SK-N-SH (cell line): ENCODE measurements around the gene ASIP. TPM values are rescaled to one million over a fixed set of nuclear protein-coding genes. Genes with fewer than 3 reads are reported as not detected.

Source experiments
- CTCF ChIA-PET: fragments of 300-600, 350-600 bp; formaldehyde crosslinking; extraction: SDS; loops from one replicate; lab custom pipeline; 2021; lab: Yijun Ruan, JAX
- POLR2A ChIA-PET: fragments of 350-600 bp; sonication (Branson Sonifier 250); formaldehyde crosslinking; extraction: SDS; loops from one replicate; lab custom pipeline; 2020; ENCODE audit warnings: antibody characterized with exemption, inconsistent platforms; lab: Yijun Ruan, JAX
- DNase-seq: peaks from one replicate; pipeline ENCODE4 v3.0.0; 2012
- H2AFZ ChIP-seq: fragments of 200-600 bp; sonication (generic); 2 replicates; pipeline ENCODE4 v1.8.1; 2016; ENCODE audit warnings: antibody characterized with exemption, mild to moderate bottlenecking, low read depth
- H3F3A ChIP-seq: fragments of 200-600 bp; sonication (generic); replicated peaks from 2 replicates; pipeline ENCODE3; 2016; ENCODE audit warnings: antibody characterized with exemption, mild to moderate bottlenecking; ENCODE audit not compliant: insufficient read depth
- H3K27ac ChIP-seq, 2 experiments: fragments of 200-500 bp in 1 of 2; fragments of 200-600 bp in 1 of 2; sonication (Bioruptor generic) in 1 of 2; sonication (generic), shearing (Covaris generic) in 1 of 2; 2 replicates each; pipeline versions ENCODE4 v1.5.1 to v1.6.1; 2014 to 2016; ENCODE audit warnings: low read depth in 2 of 2, inconsistent platforms in 1 of 2, low read length in 1 of 2, mild to moderate bottlenecking in 1 of 2, mixed read lengths in 1 of 2
- H3K27me3 ChIP-seq: fragments of 200-600 bp; sonication (generic), shearing (Covaris generic); 2 replicates; pipeline ENCODE4 v1.6.1; 2016; ENCODE audit warnings: mixed run types; ENCODE audit not compliant: insufficient read depth
- H3K36me3 ChIP-seq, 2 experiments: fragments of 200-500 bp in 1 of 2; fragments of 200-600 bp in 1 of 2; sonication (Bioruptor generic) in 1 of 2; sonication (generic) in 1 of 2; replicated peaks in 1 of 2; 2 replicates each; pipeline versions ENCODE3 to v1.5.1; 2014 to 2016; ENCODE audit warnings: low read length in 1 of 2, mild to moderate bottlenecking in 1 of 2; ENCODE audit not compliant: insufficient read depth in 2 of 2, control insufficient read depth in 1 of 2
- H3K4me1 ChIP-seq, 2 experiments: fragments of 200-500 bp in 1 of 2; fragments of 200-600 bp in 1 of 2; sonication (Bioruptor generic) in 1 of 2; sonication (generic), shearing (Covaris generic) in 1 of 2; 2 replicates each; pipeline versions ENCODE4 v1.5.1 to v1.6.1; 2014 to 2016; ENCODE audit warnings: low read depth in 1 of 2, low read length in 1 of 2, mixed run types in 1 of 2; ENCODE audit not compliant: insufficient read depth in 2 of 2, control insufficient read depth in 1 of 2
- H3K4me2 ChIP-seq: fragments of 200-600 bp; sonication (generic), shearing (Covaris generic); 2 replicates; pipeline ENCODE4 v1.6.1; 2017; ENCODE audit warnings: mixed run types
- H3K4me3 ChIP-seq, 2 experiments: fragments of 200-500 bp in 1 of 2; fragments of 200-600 bp in 1 of 2; sonication (Bioruptor generic) in 1 of 2; sonication (generic), shearing (Covaris generic) in 1 of 2; 2 replicates each; pipeline versions ENCODE4 v1.5.1 to v1.8.1; 2014 to 2016; ENCODE audit warnings: low read depth in 2 of 2, inconsistent platforms in 1 of 2, low read length in 1 of 2, mild to moderate bottlenecking in 1 of 2, mixed read lengths in 1 of 2, moderate library complexity in 1 of 2
- H3K79me2 ChIP-seq: fragments of 200-600 bp; sonication (generic); 2 replicates; pipeline ENCODE4 v1.8.1; 2017; ENCODE audit warnings: mild to moderate bottlenecking; ENCODE audit not compliant: insufficient read depth
- H3K9ac ChIP-seq: fragments of 200-600 bp; sonication (generic); 2 replicates; pipeline ENCODE4 v1.6.1; 2017; ENCODE audit warnings: mixed run types
- H3K9me2 ChIP-seq: fragments of 200-600 bp; sonication (generic); 2 replicates; pipeline ENCODE4 v1.6.1; 2017; ENCODE audit warnings: mixed run types
- H3K9me3 ChIP-seq: fragments of 200-600 bp; sonication (generic); 2 replicates; pipeline ENCODE4 v1.6.1; 2017; ENCODE audit warnings: mixed run types, mild to moderate bottlenecking, moderate library complexity
- H4K20me1 ChIP-seq: fragments of 200-600 bp; sonication (generic); 2 replicates; pipeline ENCODE4 v1.6.1; 2017; ENCODE audit warnings: mild to moderate bottlenecking, mixed run types; ENCODE audit not compliant: insufficient read depth
- CHD2 ChIP-seq: fragments of 150-350 bp; IDR thresholded peaks from 2 replicates; pipeline ENCODE4 v1.6.1; 2018; ENCODE audit warnings: low read length; ENCODE audit not compliant: partially characterized antibody
- EZH2phosphoT487 ChIP-seq: fragments of 200-600 bp; sonication (generic); IDR thresholded peaks from 2 replicates; pipeline ENCODE4 v1.6.1; 2017; ENCODE audit warnings: low read depth, mixed run types, mild to moderate bottlenecking, antibody characterized with exemption, moderate library complexity, borderline replicate concordance
- FOXM1 ChIP-seq: IDR thresholded peaks from 2 replicates; pipeline ENCODE4 v1.4.0; 2012; ENCODE audit warnings: low read depth, mild to moderate bottlenecking
- IRF3 ChIP-seq: fragments of 150-350 bp; IDR thresholded peaks from 2 replicates; pipeline ENCODE4 v1.6.1; 2016; ENCODE audit warnings: mild to moderate bottlenecking, low read depth, low read length
- MEF2A ChIP-seq: IDR thresholded peaks from 2 replicates; pipeline ENCODE4 v1.4.0; 2012; ENCODE audit warnings: low read depth, borderline replicate concordance
- MXI1 ChIP-seq: IDR thresholded peaks from 2 replicates; pipeline ENCODE4 v1.6.1; 2012; ENCODE audit warnings: mild to moderate bottlenecking, low read depth, low read length, improper control_type of control experiment
- NRF1 ChIP-seq: IDR thresholded peaks from 2 replicates; pipeline ENCODE4 v1.6.1; 2012; ENCODE audit warnings: low read depth, mild to moderate bottlenecking, low read length
- RAD21 ChIP-seq: IDR thresholded peaks from 2 replicates; pipeline ENCODE4 v1.6.1; 2012; ENCODE audit warnings: mild to moderate bottlenecking, low read length
- RXRA ChIP-seq: IDR thresholded peaks from 2 replicates; pipeline ENCODE4 v1.4.0; 2012; ENCODE audit warnings: low read depth, mild to moderate bottlenecking, borderline replicate concordance
- SIN3A ChIP-seq: IDR thresholded peaks from 2 replicates; pipeline ENCODE4 v1.6.1; 2012; ENCODE audit warnings: low read depth, mild to moderate bottlenecking, low read length, moderate library complexity, borderline replicate concordance
- SMC3 ChIP-seq: IDR thresholded peaks from 2 replicates; pipeline ENCODE4 v1.6.1; 2012; ENCODE audit warnings: low read depth, low read length, improper control_type of control experiment
- USF1 ChIP-seq: IDR thresholded peaks from 2 replicates; pipeline ENCODE4 v1.4.0; 2012; ENCODE audit warnings: low read depth, borderline replicate concordance
- YY1 ChIP-seq: IDR thresholded peaks from 2 replicates; pipeline ENCODE4 v1.4.0; 2012; ENCODE audit warnings: low read depth, mild to moderate bottlenecking
- WGBS: methylation state at CpG from one replicate; pipeline ENCODE4 v1.1.6; 2017; ENCODE audit warnings: low lambda C conversion rate; 5-methylcytosine and 5-hydroxymethylcytosine counted together
- polyA plus RNA-seq, 3 experiments: library from polyadenylated mRNA; depleted of rRNA; stranded (reverse); fragments of >200 nt; gene quantifications; 2 replicates each; pipeline ENCODE4 v1.2.3, GENCODE V29; 2012
- TF ChIP-seq, protein P1 (sequence below): IDR thresholded peaks from 2 replicates; pipeline ENCODE4 v1.4.0; 2012; ENCODE audit warnings: low read depth
- TF ChIP-seq, protein P2 (sequence below): IDR thresholded peaks from 2 replicates; pipeline ENCODE4 v1.6.1; 2012; ENCODE audit warnings: mild to moderate bottlenecking, low read depth, low read length, moderate library complexity
- TF ChIP-seq, protein P3 (sequence below): IDR thresholded peaks from 2 replicates; pipeline ENCODE4 v1.4.0; 2012; ENCODE audit warnings: low read depth, borderline replicate concordance
- TF ChIP-seq, protein P4 (sequence below): fragments of 200-600 bp; sonication (generic); IDR thresholded peaks from 2 replicates; pipeline ENCODE4 v1.6.1; 2017; ENCODE audit warnings: antibody characterized with exemption, mild to moderate bottlenecking, moderate library complexity
- TF ChIP-seq, protein P5 (sequence below): IDR thresholded peaks from 2 replicates; pipeline ENCODE4; 2012
- TF ChIP-seq, protein P6 (sequence below): fragments of 150-350 bp; IDR thresholded peaks from 2 replicates; pipeline ENCODE4 v1.6.1; 2017; ENCODE audit warnings: antibody characterized with exemption, low read length, low read depth, borderline replicate concordance

The ASIP gene
- polyA plus RNA-seq, 1 of the 3 experiments (the other 2 are of a cell fraction) = 0.15 TPM

- Histone ChIP-seq H3F3A (no peaks in the 10 kb centered on the region), H3K4me3 (peak overlapping the region; percentile 30 to 55; a peak in 3 of 4 replicates), H3K9me2 (no peaks in the 10 kb centered on the region), H3K27ac (no peak overlapping the region), H2AFZ (peak overlapping the region; percentile 84), H4K20me1 (no peaks in the 10 kb centered on the region), H3K4me1 (peaks cover 0 to 4% of the 10 kb centered on the region in 2 experiments; a peak in 2 of 4 replicates), H3K36me3 (no peaks in the 10 kb centered on the region), H3K79me2 (no peaks in the 10 kb centered on the region), H3K9ac (no peak overlapping the region), H3K27me3 (no peaks in the 10 kb centered on the region), H3K9me3 (no peaks in the 10 kb centered on the region), H3K4me2 (peak overlapping the region; percentile 70)
- POLR2A ChIA-PET = interaction anchor here (0.8 to 2.0 kb wide), 5 partner anchors 10 to 391 kb away, joined by 3 to 7 read pairs (median 3); partner anchors contain the start of genes AHCY, MAP1LC3A and TP53INP2
- DNase-seq = peak; percentile 91
- CTCF ChIA-PET = interaction anchor here (0.6 to 4.1 kb wide), 146 partner anchors 8 to 512 kb away, joined by 3 to 101 read pairs (median 5); partner anchors contain the start of genes AHCY, DYNLRB1, ITCH and MAP1LC3A
- 34% methylated on average over 10 of the region's 14 CpGs for WGBS
- TF ChIP-seq, protein P1, sequence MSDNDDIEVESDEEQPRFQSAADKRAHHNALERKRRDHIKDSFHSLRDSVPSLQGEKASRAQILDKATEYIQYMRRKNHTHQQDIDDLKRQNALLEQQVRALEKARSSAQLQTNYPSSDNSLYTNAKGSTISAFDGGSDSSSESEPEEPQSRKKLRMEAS = no peak
- no peak for TF ChIP-seq MXI1
- no peak for TF ChIP-seq IRF3
- no peak for TF ChIP-seq MEF2A
- TF ChIP-seq USF1 = no peak
- TF ChIP-seq NRF1 = no peak
- TF ChIP-seq SIN3A = no peak
- TF ChIP-seq, protein P2, sequence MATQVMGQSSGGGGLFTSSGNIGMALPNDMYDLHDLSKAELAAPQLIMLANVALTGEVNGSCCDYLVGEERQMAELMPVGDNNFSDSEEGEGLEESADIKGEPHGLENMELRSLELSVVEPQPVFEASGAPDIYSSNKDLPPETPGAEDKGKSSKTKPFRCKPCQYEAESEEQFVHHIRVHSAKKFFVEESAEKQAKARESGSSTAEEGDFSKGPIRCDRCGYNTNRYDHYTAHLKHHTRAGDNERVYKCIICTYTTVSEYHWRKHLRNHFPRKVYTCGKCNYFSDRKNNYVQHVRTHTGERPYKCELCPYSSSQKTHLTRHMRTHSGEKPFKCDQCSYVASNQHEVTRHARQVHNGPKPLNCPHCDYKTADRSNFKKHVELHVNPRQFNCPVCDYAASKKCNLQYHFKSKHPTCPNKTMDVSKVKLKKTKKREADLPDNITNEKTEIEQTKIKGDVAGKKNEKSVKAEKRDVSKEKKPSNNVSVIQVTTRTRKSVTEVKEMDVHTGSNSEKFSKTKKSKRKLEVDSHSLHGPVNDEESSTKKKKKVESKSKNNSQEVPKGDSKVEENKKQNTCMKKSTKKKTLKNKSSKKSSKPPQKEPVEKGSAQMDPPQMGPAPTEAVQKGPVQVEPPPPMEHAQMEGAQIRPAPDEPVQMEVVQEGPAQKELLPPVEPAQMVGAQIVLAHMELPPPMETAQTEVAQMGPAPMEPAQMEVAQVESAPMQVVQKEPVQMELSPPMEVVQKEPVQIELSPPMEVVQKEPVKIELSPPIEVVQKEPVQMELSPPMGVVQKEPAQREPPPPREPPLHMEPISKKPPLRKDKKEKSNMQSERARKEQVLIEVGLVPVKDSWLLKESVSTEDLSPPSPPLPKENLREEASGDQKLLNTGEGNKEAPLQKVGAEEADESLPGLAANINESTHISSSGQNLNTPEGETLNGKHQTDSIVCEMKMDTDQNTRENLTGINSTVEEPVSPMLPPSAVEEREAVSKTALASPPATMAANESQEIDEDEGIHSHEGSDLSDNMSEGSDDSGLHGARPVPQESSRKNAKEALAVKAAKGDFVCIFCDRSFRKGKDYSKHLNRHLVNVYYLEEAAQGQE = no peak
- TF ChIP-seq, protein P3, sequence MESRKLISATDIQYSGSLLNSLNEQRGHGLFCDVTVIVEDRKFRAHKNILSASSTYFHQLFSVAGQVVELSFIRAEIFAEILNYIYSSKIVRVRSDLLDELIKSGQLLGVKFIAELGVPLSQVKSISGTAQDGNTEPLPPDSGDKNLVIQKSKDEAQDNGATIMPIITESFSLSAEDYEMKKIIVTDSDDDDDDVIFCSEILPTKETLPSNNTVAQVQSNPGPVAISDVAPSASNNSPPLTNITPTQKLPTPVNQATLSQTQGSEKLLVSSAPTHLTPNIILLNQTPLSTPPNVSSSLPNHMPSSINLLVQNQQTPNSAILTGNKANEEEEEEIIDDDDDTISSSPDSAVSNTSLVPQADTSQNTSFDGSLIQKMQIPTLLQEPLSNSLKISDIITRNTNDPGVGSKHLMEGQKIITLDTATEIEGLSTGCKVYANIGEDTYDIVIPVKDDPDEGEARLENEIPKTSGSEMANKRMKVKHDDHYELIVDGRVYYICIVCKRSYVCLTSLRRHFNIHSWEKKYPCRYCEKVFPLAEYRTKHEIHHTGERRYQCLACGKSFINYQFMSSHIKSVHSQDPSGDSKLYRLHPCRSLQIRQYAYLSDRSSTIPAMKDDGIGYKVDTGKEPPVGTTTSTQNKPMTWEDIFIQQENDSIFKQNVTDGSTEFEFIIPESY = no peak
- TF ChIP-seq, protein P4, sequence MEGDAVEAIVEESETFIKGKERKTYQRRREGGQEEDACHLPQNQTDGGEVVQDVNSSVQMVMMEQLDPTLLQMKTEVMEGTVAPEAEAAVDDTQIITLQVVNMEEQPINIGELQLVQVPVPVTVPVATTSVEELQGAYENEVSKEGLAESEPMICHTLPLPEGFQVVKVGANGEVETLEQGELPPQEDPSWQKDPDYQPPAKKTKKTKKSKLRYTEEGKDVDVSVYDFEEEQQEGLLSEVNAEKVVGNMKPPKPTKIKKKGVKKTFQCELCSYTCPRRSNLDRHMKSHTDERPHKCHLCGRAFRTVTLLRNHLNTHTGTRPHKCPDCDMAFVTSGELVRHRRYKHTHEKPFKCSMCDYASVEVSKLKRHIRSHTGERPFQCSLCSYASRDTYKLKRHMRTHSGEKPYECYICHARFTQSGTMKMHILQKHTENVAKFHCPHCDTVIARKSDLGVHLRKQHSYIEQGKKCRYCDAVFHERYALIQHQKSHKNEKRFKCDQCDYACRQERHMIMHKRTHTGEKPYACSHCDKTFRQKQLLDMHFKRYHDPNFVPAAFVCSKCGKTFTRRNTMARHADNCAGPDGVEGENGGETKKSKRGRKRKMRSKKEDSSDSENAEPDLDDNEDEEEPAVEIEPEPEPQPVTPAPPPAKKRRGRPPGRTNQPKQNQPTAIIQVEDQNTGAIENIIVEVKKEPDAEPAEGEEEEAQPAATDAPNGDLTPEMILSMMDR = peak; percentile 99
- no peak for TF ChIP-seq FOXM1
- peak; percentile 99 for TF ChIP-seq RAD21
- TF ChIP-seq, protein P5, sequence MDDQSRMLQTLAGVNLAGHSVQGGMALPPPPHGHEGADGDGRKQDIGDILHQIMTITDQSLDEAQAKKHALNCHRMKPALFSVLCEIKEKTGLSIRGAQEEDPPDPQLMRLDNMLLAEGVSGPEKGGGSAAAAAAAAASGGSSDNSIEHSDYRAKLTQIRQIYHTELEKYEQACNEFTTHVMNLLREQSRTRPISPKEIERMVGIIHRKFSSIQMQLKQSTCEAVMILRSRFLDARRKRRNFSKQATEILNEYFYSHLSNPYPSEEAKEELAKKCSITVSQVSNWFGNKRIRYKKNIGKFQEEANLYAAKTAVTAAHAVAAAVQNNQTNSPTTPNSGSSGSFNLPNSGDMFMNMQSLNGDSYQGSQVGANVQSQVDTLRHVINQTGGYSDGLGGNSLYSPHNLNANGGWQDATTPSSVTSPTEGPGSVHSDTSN = no peak
- TF ChIP-seq CHD2 = peak; percentile 59
- TF ChIP-seq YY1 = no peak
- TF ChIP-seq SMC3 = peak; percentile 99
- TF ChIP-seq, protein P6, sequence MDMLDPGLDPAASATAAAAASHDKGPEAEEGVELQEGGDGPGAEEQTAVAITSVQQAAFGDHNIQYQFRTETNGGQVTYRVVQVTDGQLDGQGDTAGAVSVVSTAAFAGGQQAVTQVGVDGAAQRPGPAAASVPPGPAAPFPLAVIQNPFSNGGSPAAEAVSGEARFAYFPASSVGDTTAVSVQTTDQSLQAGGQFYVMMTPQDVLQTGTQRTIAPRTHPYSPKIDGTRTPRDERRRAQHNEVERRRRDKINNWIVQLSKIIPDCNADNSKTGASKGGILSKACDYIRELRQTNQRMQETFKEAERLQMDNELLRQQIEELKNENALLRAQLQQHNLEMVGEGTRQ = no peak
- TF ChIP-seq EZH2phosphoT487 = no peak
- no peak for TF ChIP-seq RXRA
Observed at GRCh38 chr20:34312544-34313217, 71.5 kb downstream of the ASIP start.
